HG02678 (cell line): ENCODE results near the gene STIP1.

Experiments
- ATAC-seq: cut with Tn5 transposase; IDR thresholded peaks from one replicate; pipeline ENCODE4 v1.9.1; 2021; ENCODE audit warnings: mild to moderate bottlenecking, moderate library complexity; ENCODE audit not compliant: unreplicated experiment

The STIP1 gene

GRCh38 chr11:64248578-64248977 lies 62.6 kb downstream of the STIP1 start:
- ATAC-seq: no peak

- ATAC-seq: no peak
Measured at GRCh38 chr11:64249038-64249437, 63.1 kb downstream of the STIP1 start.

- ATAC-seq: no peak
Measured at GRCh38 chr11:64249563-64250414, 63.8 kb downstream of the STIP1 start.

GRCh38 chr11:64250415-64251015 lies 64.5 kb downstream of the STIP1 start:
- ATAC-seq: no peak

GRCh38 chr11:64251016-64251752 lies 65.2 kb downstream of the STIP1 start, which contains the start of gene PLCB3:
Gene PLCB3 (plus strand): TSS chr11:64251530. CDS start chr11:64251650, 120 bp downstream.
- ATAC-seq: peak; percentile 41

GRCh38 chr11:64251753-64252002 lies 65.7 kb downstream of the STIP1 start:
- ATAC-seq: no peak

- no peak for ATAC-seq
Measured at GRCh38 chr11:64252003-64252872, 66.3 kb downstream of the STIP1 start.

GRCh38 chr11:64253043-64253442 lies 67.1 kb downstream of the STIP1 start:
- no peak for ATAC-seq

GRCh38 chr11:64253481-64253880 lies 67.5 kb downstream of the STIP1 start:
- no peak for ATAC-seq
